Large intestine (tissue), 3 donors: ENCODE data around the gene C9. TPM values are rescaled to one million over a fixed set of nuclear protein-coding genes. Genes with fewer than 3 reads are reported as not detected.
"Not testable (repeated sequence)": the region's sequence is repeated elsewhere in the genome, so short reads cannot be mapped to it uniquely, and the experiment has no call there.

Source experiments
- DNase-seq, 2 donors: peaks; one replicate each; pipeline versions ENCODE4 v3.0.0 to v3.0.0-alpha.2; 2013
- H3K27ac ChIP-seq: one replicate; pipeline ENCODE4 v1.5.1; 2013; ENCODE audit warnings: low read length
- H3K27me3 ChIP-seq: 2 replicates; pipeline ENCODE4 v1.6.1; 2013; ENCODE audit warnings: low read length; ENCODE audit not compliant: control insufficient read depth, insufficient read depth
- H3K36me3 ChIP-seq: 2 replicates; pipeline ENCODE4 v1.6.1; 2013; ENCODE audit warnings: low read length; ENCODE audit not compliant: control insufficient read depth, insufficient read depth
- H3K4me1 ChIP-seq: one replicate; pipeline ENCODE4 v1.6.1; 2013; ENCODE audit warnings: low read length; ENCODE audit not compliant: control insufficient read depth, insufficient read depth
- H3K4me3 ChIP-seq: one replicate; pipeline ENCODE4 v1.5.1; 2013; ENCODE audit warnings: low read length
- H3K9me3 ChIP-seq: one replicate; pipeline ENCODE4 v1.6.1; 2013; ENCODE audit warnings: mild to moderate bottlenecking, low read depth, low read length, moderate library complexity; ENCODE audit not compliant: control insufficient read depth
- WGBS: methylation state at CpG from one replicate; pipeline ENCODE4 v1.1.5; 2013; ENCODE audit warnings: low lambda C conversion rate; ENCODE audit not compliant: insufficient coverage; 5-methylcytosine and 5-hydroxymethylcytosine counted together
- polyA plus RNA-seq: library from polyadenylated mRNA; unstranded; fragments of 120-200 nt; gene quantifications from one replicate; pipeline ENCODE4 v1.2.1, GENCODE V29; 2013

The C9 gene
- polyA plus RNA-seq, 1 donor = 0.04 TPM

DNA sequence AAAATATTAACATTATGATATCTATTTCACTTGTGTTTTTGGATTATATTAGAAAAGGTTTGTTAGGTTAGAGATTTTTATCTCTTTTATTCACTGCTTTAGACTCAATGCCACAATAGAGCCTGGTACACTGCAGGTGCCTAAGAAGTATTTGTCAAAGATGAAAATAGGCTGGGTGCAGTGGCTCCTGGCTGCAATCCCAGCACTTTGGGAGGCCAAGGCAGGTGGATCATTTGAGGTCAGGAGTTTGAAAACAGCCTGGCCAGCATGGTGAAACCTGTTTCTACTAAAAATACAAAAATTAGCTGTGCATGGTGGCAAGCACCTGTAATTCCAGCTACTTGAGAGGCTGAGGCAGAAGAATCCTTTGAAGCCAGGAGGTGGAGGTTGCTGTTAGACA lies 64.3 kb downstream of the C9 start:
- H3K4me3 ChIP-seq = no peak overlapping the region
- H3K27ac ChIP-seq = no peak overlapping the region
- H3K27me3 ChIP-seq = no peaks in the 10 kb centered on the region
- no peaks in the 10 kb centered on the region for H3K4me1 ChIP-seq
- H3K9me3 ChIP-seq = peaks cover 7% of the 10 kb centered on the region
- DNase-seq = no peak
- H3K36me3 ChIP-seq = no peaks in the 10 kb centered on the region

DNA sequence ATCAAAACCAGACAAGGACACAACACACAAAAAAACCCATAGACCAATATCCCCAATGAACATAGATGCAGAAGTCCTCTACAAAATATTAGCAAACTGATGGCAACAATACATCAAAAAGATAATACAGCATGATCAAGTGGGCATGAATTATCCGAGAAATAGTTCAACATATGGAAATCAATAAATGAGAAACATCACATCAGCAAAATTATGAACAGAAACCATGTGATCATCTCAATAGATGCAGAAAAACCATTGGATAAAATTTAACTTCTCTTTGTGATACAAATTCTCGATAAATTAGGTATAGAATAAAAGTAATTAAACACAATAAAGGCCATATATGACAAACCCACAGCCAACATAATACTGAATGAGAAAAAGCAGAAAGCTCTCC lies 69.6 kb downstream of the C9 start:
- no peak for DNase-seq
- no peaks in the 10 kb centered on the region for H3K36me3 ChIP-seq
- WGBS = 100% methylated on average over 1 of the region's 2 CpGs

DNA sequence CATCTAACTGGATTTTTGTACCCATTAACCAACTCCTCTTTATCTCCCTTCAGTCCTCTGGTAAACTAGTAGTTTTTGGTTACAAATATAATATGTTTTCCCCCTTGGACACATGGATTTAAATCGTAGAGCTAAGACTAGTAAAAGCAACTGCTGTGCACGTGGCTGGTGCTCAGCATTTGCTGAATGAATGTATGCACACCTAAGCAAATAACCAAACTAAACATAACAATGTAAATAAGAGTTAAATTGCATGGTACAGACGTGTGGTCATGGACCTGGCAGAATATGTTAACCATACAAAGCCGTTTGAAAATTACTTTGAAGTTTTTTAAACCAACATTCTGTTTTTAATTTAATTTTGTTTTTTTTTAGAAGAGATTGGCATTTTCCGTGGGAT lies 79.7 kb downstream of the C9 start:
- Histone ChIP-seq H3K4me3 (no peak overlapping the region), H3K36me3 (no peaks in the 10 kb centered on the region), H3K27me3 (no peaks in the 10 kb centered on the region), H3K9me3 (no peaks in the 10 kb centered on the region), H3K4me1 (no peaks in the 10 kb centered on the region), H3K27ac (no peak overlapping the region)
- no peak for DNase-seq
- WGBS = 48% methylated on average over 2 of the region's 5 CpGs

More for the DNA sequence above, 69.6 kb downstream of the C9 start:
- Histone ChIP-seq H3K27me3 (no peaks in the 10 kb centered on the region), H3K27ac (no peak overlapping the region), H3K4me3 (no peak overlapping the region), H3K9me3 (peaks cover 7% of the 10 kb centered on the region), H3K4me1 (no peaks in the 10 kb centered on the region)

DNA sequence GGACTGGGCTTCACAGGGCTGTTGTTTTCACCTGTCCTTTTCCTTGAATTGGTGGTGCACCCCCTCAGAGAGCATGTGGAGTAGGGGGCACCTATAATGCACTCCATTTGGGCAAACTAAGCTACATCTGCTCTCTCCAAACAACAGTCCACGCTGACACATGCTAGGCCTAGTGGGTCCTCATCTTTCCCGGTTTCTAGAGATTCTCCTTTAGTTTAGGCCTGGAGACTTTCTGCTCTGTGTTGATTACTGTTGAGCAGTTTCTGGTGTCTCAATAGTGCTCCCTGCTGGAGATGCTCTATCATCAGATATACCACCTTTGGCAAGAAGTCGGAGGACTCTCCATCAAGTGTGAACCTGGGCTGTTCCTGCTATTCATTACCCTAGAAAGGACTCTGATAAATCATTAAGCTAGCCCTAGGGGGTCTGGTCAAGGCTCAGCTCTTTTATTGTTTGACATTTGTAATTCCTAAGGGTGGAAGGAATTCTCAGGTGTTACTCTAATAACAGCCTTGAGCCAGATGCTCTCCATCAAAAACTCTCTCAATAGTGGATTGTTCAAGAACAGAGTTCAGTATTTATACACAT lies 81.0 kb downstream of the C9 start:
- Histone ChIP-seq H3K27me3 (no peaks in the 10 kb centered on the region), H3K4me3 (no peak overlapping the region), H3K27ac (no peak overlapping the region), H3K36me3 (no peaks in the 10 kb centered on the region), H3K9me3 (no peaks in the 10 kb centered on the region), H3K4me1 (no peaks in the 10 kb centered on the region)
- WGBS = no CpG with 5 or more reads among the region's 3 CpGs
- DNase-seq = peak; percentile 65 to 66

DNA sequence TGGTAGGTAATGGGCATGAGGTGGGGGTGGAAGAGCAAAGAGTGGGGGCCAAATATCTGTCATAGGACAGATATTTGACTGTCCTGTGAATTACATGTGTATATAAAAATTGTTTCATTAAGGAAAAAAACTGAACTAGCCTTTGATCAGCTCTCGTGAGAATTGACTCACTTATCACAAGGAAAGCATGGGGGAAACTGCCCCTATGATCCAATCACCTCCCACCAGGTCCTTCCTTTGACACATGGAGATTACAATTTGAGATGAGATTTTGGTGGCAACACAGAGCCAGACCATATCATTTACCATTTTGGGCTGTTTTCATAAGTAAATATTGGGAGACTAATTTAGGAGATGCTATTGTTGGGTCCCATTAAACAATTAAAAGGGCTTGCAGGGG lies 81.7 kb downstream of the C9 start:
- WGBS = no CpG with 5 or more reads among the region's 1 CpG
- H3K27ac ChIP-seq = no peak overlapping the region
- H3K4me3 ChIP-seq = no peak overlapping the region
- H3K4me1 ChIP-seq = no peaks in the 10 kb centered on the region
- no peaks in the 10 kb centered on the region for H3K27me3 ChIP-seq
- H3K9me3 ChIP-seq = no peaks in the 10 kb centered on the region
- no peaks in the 10 kb centered on the region for H3K36me3 ChIP-seq
- DNase-seq = no peak

DNA sequence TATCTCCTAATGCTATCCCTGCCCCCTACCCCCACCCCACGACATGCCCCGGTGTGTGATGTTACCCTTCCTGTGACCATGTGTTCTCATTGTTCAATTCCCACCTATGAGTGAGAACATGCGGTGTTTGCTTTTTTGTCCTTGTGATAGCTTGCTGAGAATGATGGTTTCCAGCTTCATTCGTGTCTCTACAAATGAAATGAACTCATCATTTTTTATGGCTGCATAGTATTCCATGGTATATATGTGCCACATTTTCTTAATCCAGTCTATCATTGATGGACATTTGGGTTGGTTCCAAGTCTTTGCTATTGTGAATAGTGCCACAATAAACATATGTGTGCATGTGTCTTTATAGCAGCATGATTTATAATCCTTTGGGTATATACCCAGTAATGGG lies 88.4 kb downstream of the C9 start:
- H3K27ac ChIP-seq, H3K36me3 ChIP-seq, H3K4me1 ChIP-seq, H3K27me3 ChIP-seq, H3K9me3 ChIP-seq, DNase-seq, H3K4me3 ChIP-seq: not testable (repeated sequence)
- no CpG with 5 or more reads among the region's 4 CpGs for WGBS

DNA sequence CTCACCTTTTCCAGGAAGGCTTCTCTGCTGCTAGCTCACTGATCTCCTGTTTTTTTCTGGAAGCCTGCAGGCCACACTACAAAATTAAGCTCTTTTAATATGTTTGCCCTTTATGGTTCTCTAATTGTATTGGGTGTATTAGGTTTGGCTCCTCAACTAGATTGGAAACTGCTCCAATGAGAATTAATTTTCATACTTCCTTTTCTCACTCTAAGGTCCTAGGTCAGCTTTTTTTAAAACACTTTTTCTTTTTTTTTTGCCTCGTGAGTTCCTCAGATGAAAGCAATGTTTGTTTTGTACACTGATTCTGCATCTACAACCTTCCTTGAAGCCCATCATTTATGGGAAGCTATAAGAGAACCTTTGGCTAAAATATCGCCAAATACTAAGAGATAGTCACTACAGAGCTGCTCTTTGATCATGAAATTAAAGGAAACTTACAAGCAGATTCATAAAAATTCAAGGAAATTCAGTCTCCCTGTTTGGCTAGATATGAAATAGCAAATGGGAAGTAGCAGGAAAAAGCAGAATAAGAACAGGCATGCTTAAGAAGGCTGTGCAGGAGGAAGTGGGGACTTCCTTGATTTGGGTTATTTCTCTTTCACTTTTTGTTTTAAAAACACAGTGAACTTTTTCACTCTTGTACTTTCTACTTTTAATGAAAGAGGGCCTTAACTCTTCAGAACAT lies 89.8 kb downstream of the C9 start:
- peak in 1 of 2 donors; percentile 11 for DNase-seq
- Histone ChIP-seq H3K36me3 (no peaks in the 10 kb centered on the region), H3K4me1 (no peaks in the 10 kb centered on the region), H3K27me3 (no peaks in the 10 kb centered on the region), H3K27ac (no peak overlapping the region), H3K4me3 (no peak overlapping the region), H3K9me3 (no peaks in the 10 kb centered on the region)
- WGBS = 90% methylated on average over 2 of the region's 2 CpGs

DNA sequence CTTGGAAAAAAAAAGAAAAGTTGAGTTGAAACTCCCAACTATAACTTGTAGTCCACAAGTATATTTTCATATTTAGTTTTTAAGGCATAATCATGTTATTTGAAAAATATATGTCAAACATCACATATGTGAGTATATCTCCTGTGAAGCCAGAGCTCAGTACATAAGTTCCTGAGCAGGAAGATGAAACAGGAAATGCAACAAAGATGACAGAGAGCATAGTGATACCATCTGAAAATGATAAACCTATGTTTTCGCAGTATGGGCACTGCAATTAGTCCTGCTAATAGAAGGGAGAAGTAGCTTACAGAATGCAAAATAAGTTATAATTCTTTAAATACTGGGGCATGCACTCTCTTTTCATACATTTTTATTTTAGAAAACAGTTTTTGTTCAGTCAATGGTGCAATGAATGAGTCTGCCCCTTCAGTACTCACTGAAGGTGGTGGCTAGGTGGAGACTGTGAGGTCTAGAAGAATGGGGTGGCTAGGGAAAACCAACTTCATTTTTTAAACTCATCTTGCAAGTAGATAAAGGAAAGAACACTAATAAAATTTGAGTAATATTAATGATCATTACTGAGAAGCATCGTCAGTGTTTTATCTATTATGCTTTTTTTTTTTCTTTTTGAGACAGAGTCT lies 90.9 kb downstream of the C9 start:
- no peaks in the 10 kb centered on the region for H3K36me3 ChIP-seq
- no peaks in the 10 kb centered on the region for H3K4me1 ChIP-seq
- no peaks in the 10 kb centered on the region for H3K9me3 ChIP-seq
- H3K4me3 ChIP-seq = no peak overlapping the region
- H3K27me3 ChIP-seq = no peaks in the 10 kb centered on the region
- no peak overlapping the region for H3K27ac ChIP-seq
- DNase-seq = no peak
- 92% methylated on average over 2 of the region's 2 CpGs for WGBS

DNA sequence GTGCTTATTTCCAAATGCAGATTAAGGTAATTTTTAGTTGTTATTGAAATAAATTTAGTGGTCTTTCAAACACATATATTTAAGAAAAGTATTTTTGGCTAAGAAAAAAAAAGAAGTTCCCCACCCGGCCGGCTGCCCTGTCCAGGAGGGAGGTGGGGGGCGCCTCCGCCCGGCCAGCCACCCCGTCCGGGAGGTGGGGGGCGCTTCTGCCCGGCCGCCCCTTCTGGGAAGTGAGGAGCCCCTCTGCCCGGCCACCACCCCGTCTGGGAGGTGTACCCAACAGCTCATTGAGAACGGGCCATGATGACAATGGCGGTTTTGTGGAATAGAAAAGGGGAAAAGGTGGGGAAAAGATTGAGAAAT lies 91.4 kb downstream of the C9 start:
- WGBS = 100% methylated on average over 2 of the region's 14 CpGs
- not testable (repeated sequence) for H3K4me3 ChIP-seq, H3K9me3 ChIP-seq, H3K27me3 ChIP-seq, H3K4me1 ChIP-seq, DNase-seq, H3K27ac ChIP-seq, H3K36me3 ChIP-seq

DNA sequence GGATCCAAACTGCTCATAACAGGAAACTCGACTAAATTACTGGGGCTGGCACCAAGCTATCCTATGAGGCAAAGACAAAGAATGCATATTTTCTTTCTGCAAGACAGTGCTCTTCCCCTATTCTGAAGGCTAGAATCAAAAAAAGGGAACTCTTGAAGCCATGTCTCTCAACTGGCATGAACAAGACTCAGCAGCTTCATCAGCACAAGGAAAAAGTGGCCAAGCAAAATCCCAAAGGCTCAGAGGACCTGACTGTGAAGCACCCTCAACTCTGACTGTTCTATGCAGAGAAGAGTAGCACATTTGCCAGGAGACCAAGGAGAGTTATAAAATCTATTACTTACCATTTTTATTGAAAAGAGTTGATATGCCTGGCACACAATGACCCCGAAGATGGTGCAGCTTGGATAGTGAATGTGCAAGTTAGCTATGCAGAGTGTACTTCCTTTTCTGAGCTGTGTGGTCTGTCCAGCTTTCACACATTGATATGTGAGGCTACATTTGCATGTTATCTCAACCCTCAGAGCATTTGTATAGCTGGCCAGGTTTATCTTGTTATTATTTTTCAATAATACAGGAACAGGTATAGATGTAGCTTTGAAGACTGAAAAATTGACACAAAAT lies 94.0 kb downstream of the C9 start:
- Histone ChIP-seq H3K36me3 (no peaks in the 10 kb centered on the region), H3K27me3 (no peaks in the 10 kb centered on the region), H3K27ac (no peak overlapping the region), H3K9me3 (no peaks in the 10 kb centered on the region), H3K4me3 (no peak overlapping the region), H3K4me1 (no peaks in the 10 kb centered on the region)
- no peak for DNase-seq
- no CpG with 5 or more reads among the region's 2 CpGs for WGBS
